K562 (cell line): Measurements from ENCODE around the gene MYO18A. TPM values are rescaled to one million over a fixed set of nuclear protein-coding genes. Genes with fewer than 3 reads are reported as not detected.

Experiments used
- ATAC-seq: fragments of 200-7000 bp; cut with Tn5 transposase; 3 replicates; pipeline ENCODE4 v1.9.1; 2020; ENCODE audit warnings: moderate library complexity
- BruUV-seq: library from RNA; stranded (reverse); fragments of 400-500 nt; replicated peaks from 2 replicates; lab custom pipeline; 2021; lab: Mats Ljungman, UMichigan
- CTCF ChIA-PET: fragments of 300-600 bp; formaldehyde crosslinking; extraction: SDS; loops from one replicate; lab custom pipeline; 2021; ENCODE audit warnings: low intra/inter-chr PET ratio; lab: Yijun Ruan, JAX
- POLR2A ChIA-PET: fragments of 300-600, 350-650 bp; sonication (Branson Sonifier 250); formaldehyde crosslinking; extraction: SDS; loops from one replicate; lab custom pipeline; 2021; ENCODE audit warnings: antibody characterized with exemption, inconsistent platforms; lab: Yijun Ruan, JAX
- DNase-seq, 4 experiments: peaks; one replicate each; pipeline versions ENCODE4 v3.0.0 to v3.0.0-alpha.2; 2011 to 2018; ENCODE audit warnings: low spot score in 3 of 4, mixed read lengths in 3 of 4; ENCODE audit errors: extremely low read depth in 1 of 4
- FAIRE-seq: peaks from 2 replicates; lab custom pipeline; 2011; peaks lifted over from hg19 to GRCh38; lab: Jason Lieb, UNC
- H2AFZ ChIP-seq: 2 replicates; pipeline ENCODE4 v1.6.0; 2011; ENCODE audit warnings: low read depth, low read length, control low read depth, inconsistent platforms
- H3K27ac ChIP-seq: fragments of 200-600 bp; 3 replicates; pipeline ENCODE4 v1.8.0; 2011; ENCODE audit warnings: low read depth, mild to moderate bottlenecking, control low read depth, inconsistent platforms, low read length, moderate library complexity, mixed read lengths; ENCODE audit errors: extremely low read depth
- H3K27me3 ChIP-seq, 2 experiments: fragments of 300-600 bp in 1 of 2; 2 replicates in 1 of 2; 3 replicates in 1 of 2; pipeline versions ENCODE4 v1.6.0 to v1.8.0; 2011; ENCODE audit warnings: inconsistent platforms in 2 of 2, low read length in 2 of 2, mild to moderate bottlenecking in 1 of 2, mixed read lengths in 1 of 2, moderate library complexity in 1 of 2; ENCODE audit not compliant: control insufficient read depth in 2 of 2, insufficient read depth in 2 of 2
- H3K36me3 ChIP-seq: fragments of 300-600 bp; 3 replicates; pipeline ENCODE4 v1.8.0; 2011; ENCODE audit warnings: mild to moderate bottlenecking, low read length, inconsistent platforms; ENCODE audit not compliant: control insufficient read depth, insufficient read depth
- H3K4me1 ChIP-seq, 2 experiments: fragments of 200-600 bp in 1 of 2; replicated peaks in 1 of 2; 2 replicates in 1 of 2; 3 replicates in 1 of 2; pipeline versions ENCODE4 v1.5.1 to v1.8.0; 2011; ENCODE audit warnings: inconsistent platforms in 2 of 2, low read length in 2 of 2, mild to moderate bottlenecking in 1 of 2, mixed read lengths in 1 of 2, moderate library complexity in 1 of 2; ENCODE audit not compliant: control insufficient read depth in 2 of 2, insufficient read depth in 2 of 2
- H3K4me2 ChIP-seq: 2 replicates; pipeline ENCODE4 v1.6.1; 2011; ENCODE audit warnings: low read length, control low read depth, inconsistent platforms, mixed read lengths; ENCODE audit not compliant: insufficient read depth
- H3K4me3 ChIP-seq: fragments of 200-600 bp; sonication (generic), shearing (Covaris generic); 2 replicates; pipeline ENCODE4 v1.5.1; 2016; ENCODE audit warnings: control low read depth, inconsistent platforms
- H3K79me2 ChIP-seq: fragments of 200-600 bp; 3 replicates; pipeline ENCODE4 v1.8.0; 2011; ENCODE audit warnings: low read length, inconsistent platforms; ENCODE audit not compliant: control insufficient read depth, insufficient read depth
- H3K9ac ChIP-seq, 2 experiments: 2 replicates each; pipeline versions ENCODE4 v1.6.0 to v1.6.1; 2011; ENCODE audit warnings: low read depth in 2 of 2, low read length in 2 of 2, control low read depth in 1 of 2, inconsistent platforms in 1 of 2, mild to moderate bottlenecking in 1 of 2, mixed read lengths in 1 of 2; ENCODE audit not compliant: insufficient read depth in 1 of 2
- H3K9me1 ChIP-seq: one replicate; pipeline ENCODE4 v1.6.0; 2011; ENCODE audit warnings: inconsistent platforms, mild to moderate bottlenecking, low read length, moderate library complexity; ENCODE audit not compliant: control insufficient read depth, insufficient read depth
- H3K9me3 ChIP-seq: replicated peaks from 2 replicates; pipeline ENCODE4 v1.5.1; 2011; ENCODE audit warnings: low read depth, low read length, inconsistent platforms; ENCODE audit not compliant: control insufficient read depth, insufficient read depth
- H4K20me1 ChIP-seq: replicated peaks from 2 replicates; pipeline ENCODE4 v1.6.1; 2011; ENCODE audit warnings: low read length, inconsistent platforms, mixed read lengths; ENCODE audit not compliant: control insufficient read depth, insufficient read depth
- BCOR ChIP-seq: fragments of 450-650 bp; IDR thresholded peaks from 2 replicates; pipeline ENCODE4 v1.6.1; 2016
- FOXJ2 ChIP-seq: fragments of 200-800 bp; sonication (Bioruptor generic); IDR thresholded peaks from 2 replicates; pipeline ENCODE4 v1.6.1; 2016; ENCODE audit warnings: missing genetic modification characterization, missing compliant biosample characterization
- FOXJ3 ChIP-seq: sonication (generic); formaldehyde crosslinking; IDR thresholded peaks from 2 replicates; pipeline ENCODE4 v1.4.0; 2020; ENCODE audit warnings: mild to moderate bottlenecking, missing genetic modification reagents
- HMBOX1 ChIP-seq: sonication (generic); IDR thresholded peaks from 2 replicates; pipeline ENCODE4 v1.6.1; 2016
- MCM7 ChIP-seq, 2 experiments: fragments of 450-650 bp; IDR thresholded peaks; 2 replicates each; pipeline ENCODE4 v1.6.1; 2016 to 2018
- MNT ChIP-seq, 2 experiments: fragments of 450-650 bp; conservative IDR thresholded peaks; 2 replicates each; pipeline ENCODE4 v1.6.1; 2017; ENCODE audit warnings: mild to moderate bottlenecking in 2 of 2, moderate library complexity in 2 of 2
- MTA1 ChIP-seq: fragments of 450-650 bp; IDR thresholded peaks from 2 replicates; pipeline ENCODE4 v1.6.1; 2017; ENCODE audit warnings: borderline replicate concordance
- NRF1 ChIP-seq, 2 experiments: fragments of 450-650 bp; IDR thresholded peaks in 1 of 2; conservative IDR thresholded peaks in 1 of 2; 2 replicates each; pipeline ENCODE4 v1.6.1; 2014; ENCODE audit warnings: mild to moderate bottlenecking in 2 of 2
- POLR3G ChIP-seq: IDR thresholded peaks from 2 replicates; pipeline ENCODE4 v1.6.1; 2011; ENCODE audit not compliant: insufficient read length, insufficient replicate concordance; ENCODE audit errors: extremely low read depth
- RREB1 ChIP-seq: fragments of 250-450 bp; sonication (Bioruptor Pico); IDR thresholded peaks from 2 replicates; pipeline ENCODE4 v1.4.0; 2020
- STAG1 ChIP-seq: sonication (generic); formaldehyde crosslinking; IDR thresholded peaks from 2 replicates; pipeline ENCODE4 v1.5.0; 2020; ENCODE audit warnings: missing genetic modification reagents, borderline replicate concordance
- TCF7L2 ChIP-seq: fragments of 150-350 bp; IDR thresholded peaks from 2 replicates; pipeline ENCODE4 v1.6.1; 2016; ENCODE audit warnings: low read depth, mild to moderate bottlenecking, low read length, moderate library complexity
- YBX1 ChIP-seq: fragments of 450-650 bp; IDR thresholded peaks from 2 replicates; pipeline ENCODE4 v1.7.1; 2016; ENCODE audit warnings: mild to moderate bottlenecking
- ZNF3 ChIP-seq: fragments of 250-450 bp; sonication (Bioruptor Pico); IDR thresholded peaks from 2 replicates; pipeline ENCODE4 v1.5.0; 2021; ENCODE audit warnings: mild to moderate bottlenecking, moderate library complexity
- WGBS: fragments of 100-300 bp; shearing (Covaris generic); methylation state at CpG from one replicate; pipeline ENCODE4 v1.1.6; 2016; ENCODE audit warnings: low coverage, mixed read lengths; ENCODE audit not compliant: insufficient coverage; ENCODE audit errors: missing lambda C conversion rate; 5-methylcytosine and 5-hydroxymethylcytosine counted together
- in situ Hi-C: fragments of 300-500 bp; cut with MboI; formaldehyde crosslinking; loops from 4 replicates; pipeline ENCODE4 v1.15.0; 2018; ENCODE audit warnings: inconsistent platforms, mixed read lengths
- intact Hi-C: fragments of 100-400 bp; cut with micrococcal nuclease; formaldehyde crosslinking; loops from 2 replicates; pipeline ENCODE4 v1.14.2; 2022
- polyA plus RNA-seq, 8 experiments: library from polyadenylated mRNA; depleted of rRNA in 4 of 8; stranded (reverse) in 5 of 8; unstranded in 3 of 8; fragments of >200 nt; fragmentation: Nextera tagmentation in 2 of 8; fragmentation: Illumina TruSeq in 1 of 8; extraction: Ambion mirVana in 2 of 8; extraction: Trizol in 1 of 8; gene quantifications; 2 replicates each; pipeline versions ENCODE4 v1.2.1 to v1.2.3, GENCODE V29; 2011 to 2014; ENCODE audit warnings: inconsistent platforms in 1 of 8, missing spikeins in 1 of 8
- total RNA-seq, 7 experiments: library from RNA; depleted of rRNA in 6 of 7; stranded (reverse); fragments of >200 nt in 6 of 7; fragmentation: Illumina TruSeq in 2 of 7; extraction: Trizol in 2 of 7; gene quantifications; 2 replicates each; pipeline versions ENCODE4 v1.2.1 to v1.2.3, GENCODE V29; 2011 to 2021; ENCODE audit warnings: low replicate concordance in 1 of 7

MYO18A gene
- total and polyA plus RNA-seq, 9 of the 15 experiments (the other 6 are each of a cell fraction or from before 2014, with no cell fraction given) = 2.5 to 65.4 (median 17.1) TPM

GRCh38 chr17:29148790-29149430 lies 31.3 kb downstream of the MYO18A start:
- in situ Hi-C loops (loop anchor here (5.0 kb wide), 2 partner anchors 33 to 63 kb away; partner anchors contain the start of gene MYO18A), intact Hi-C loops (loop anchor here (1.0 to 10.0 kb wide), 7 partner anchors 30 to 466 kb away; partner anchors contain the start of gene CRYBA1)
- peaks cover 49 to 63% of the 10 kb centered on the region in 2 experiments for H3K4me1 ChIP-seq
- peak overlapping the region; percentile 69 for H3K27ac ChIP-seq
- peaks cover 12% of the 10 kb centered on the region; the same call in 2 of the 3 replicates for H3K36me3 ChIP-seq
- no peaks in the 10 kb centered on the region; the same call in 1 of the 2 replicates for H4K20me1 ChIP-seq
- CTCF ChIA-PET = interaction anchor here (0.7 to 2.3 kb wide), 9 partner anchors 30 to 443 kb away, joined by 3 to 19 read pairs (median 3); no protein-coding TSS in a partner anchor
- H3K27me3 ChIP-seq = no peaks in the 10 kb centered on the region
- H3K4me2 ChIP-seq = peak overlapping the region; percentile 70
- DNase-seq = peak; percentile 94 to 97 (median 96)
- H3K9ac ChIP-seq = peak overlapping the region; percentile 54 to 89
- POLR2A ChIA-PET = interaction anchor here (0.5 to 3.6 kb wide), 6 partner anchors 12 to 268 kb away, joined by 3 to 15 read pairs (median 4); no protein-coding TSS in a partner anchor
- H3K9me1 ChIP-seq = no peaks in the 10 kb centered on the region
- no TSS peak for BruUV-seq
- peak overlapping the region; percentile 81 for H2AFZ ChIP-seq
- no peaks in the 10 kb centered on the region for H3K9me3 ChIP-seq
- ATAC-seq = peak; percentile 92
- 8% methylated on average over 28 of the region's 34 CpGs for WGBS
- H3K4me3 ChIP-seq = peak overlapping the region; percentile 27
- FAIRE-seq = peak; percentile 23
- H3K79me2 ChIP-seq = peaks cover 81% of the 10 kb centered on the region
- TF ChIP-seq YBX1 (no peak), STAG1 (peak; percentile 69; the same call in 1 of the 2 replicates), TCF7L2 (no peak), BCOR (peak; percentile 60; the same call in 1 of the 2 replicates), NRF1 (conservative IDR thresholded peaks at IDR 0.05 in 1 of 2, IDR thresholded peaks at IDR 0.05 in 1 of 2) (peak; percentile 95 to 96), MNT (conservative IDR thresholded peaks at IDR 0.05) (peak; percentile 5 to 61; a peak in 1 of 4 replicates), RREB1 (CRISPR knock-in tag) (no peak), MCM7 (IDR thresholded peaks at IDR 0.05) (no peak), POLR3G (no peak), FOXJ3 (CRISPR knock-in tag) (no peak), ZNF3 (CRISPR knock-in tag) (no peak), MTA1 (no peak), HMBOX1 (no peak), FOXJ2 (tag) (no peak)
